ENCODE data around the gene MAP3K7.

DNA sequence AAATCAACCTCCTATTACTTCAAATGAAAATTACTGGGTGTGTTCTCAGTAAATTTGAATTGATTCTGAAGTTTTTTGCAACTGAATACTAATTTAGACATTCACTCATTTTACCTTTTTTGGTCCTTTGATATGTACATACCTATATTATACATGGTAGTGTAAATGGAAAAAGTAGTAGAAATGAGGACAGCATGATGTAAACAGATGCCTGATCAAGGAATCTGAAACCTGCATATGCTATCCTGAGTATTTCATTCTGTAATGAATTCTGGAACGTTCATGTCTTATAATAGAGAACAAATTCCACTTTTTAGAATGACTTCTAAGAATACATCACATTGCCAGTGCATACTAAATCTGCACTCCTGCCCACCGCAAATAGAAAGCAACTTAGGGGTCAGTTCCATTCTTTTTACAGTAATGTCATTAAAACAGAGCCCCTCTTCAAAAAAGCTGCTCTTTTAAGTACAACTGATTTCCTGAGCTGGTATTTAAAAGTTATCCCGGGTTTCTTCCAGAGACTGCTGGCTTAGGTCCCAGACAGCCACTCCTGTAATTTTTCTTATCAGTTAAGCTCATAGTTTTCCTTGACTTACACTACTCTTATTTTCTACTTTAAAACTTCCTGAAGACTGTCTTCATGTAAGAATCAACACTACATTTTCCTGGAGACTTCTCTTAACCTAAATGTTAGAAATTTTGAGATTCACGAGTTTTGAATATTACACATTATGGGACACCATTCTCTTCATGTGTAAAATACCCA lies 48.4 kb downstream of the MAP3K7 start:
- TF ChIP-seq EZH2 (IDR thresholded peaks at IDR 0.05; ENCODE audit: low read depth), result no peak
- TF ChIP-seq, protein P1, sequence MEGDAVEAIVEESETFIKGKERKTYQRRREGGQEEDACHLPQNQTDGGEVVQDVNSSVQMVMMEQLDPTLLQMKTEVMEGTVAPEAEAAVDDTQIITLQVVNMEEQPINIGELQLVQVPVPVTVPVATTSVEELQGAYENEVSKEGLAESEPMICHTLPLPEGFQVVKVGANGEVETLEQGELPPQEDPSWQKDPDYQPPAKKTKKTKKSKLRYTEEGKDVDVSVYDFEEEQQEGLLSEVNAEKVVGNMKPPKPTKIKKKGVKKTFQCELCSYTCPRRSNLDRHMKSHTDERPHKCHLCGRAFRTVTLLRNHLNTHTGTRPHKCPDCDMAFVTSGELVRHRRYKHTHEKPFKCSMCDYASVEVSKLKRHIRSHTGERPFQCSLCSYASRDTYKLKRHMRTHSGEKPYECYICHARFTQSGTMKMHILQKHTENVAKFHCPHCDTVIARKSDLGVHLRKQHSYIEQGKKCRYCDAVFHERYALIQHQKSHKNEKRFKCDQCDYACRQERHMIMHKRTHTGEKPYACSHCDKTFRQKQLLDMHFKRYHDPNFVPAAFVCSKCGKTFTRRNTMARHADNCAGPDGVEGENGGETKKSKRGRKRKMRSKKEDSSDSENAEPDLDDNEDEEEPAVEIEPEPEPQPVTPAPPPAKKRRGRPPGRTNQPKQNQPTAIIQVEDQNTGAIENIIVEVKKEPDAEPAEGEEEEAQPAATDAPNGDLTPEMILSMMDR (conservative IDR thresholded peaks at IDR 0.05), result no peak
